Measurements from ENCODE around the gene HOMEZ.

The HOMEZ gene

DNA sequence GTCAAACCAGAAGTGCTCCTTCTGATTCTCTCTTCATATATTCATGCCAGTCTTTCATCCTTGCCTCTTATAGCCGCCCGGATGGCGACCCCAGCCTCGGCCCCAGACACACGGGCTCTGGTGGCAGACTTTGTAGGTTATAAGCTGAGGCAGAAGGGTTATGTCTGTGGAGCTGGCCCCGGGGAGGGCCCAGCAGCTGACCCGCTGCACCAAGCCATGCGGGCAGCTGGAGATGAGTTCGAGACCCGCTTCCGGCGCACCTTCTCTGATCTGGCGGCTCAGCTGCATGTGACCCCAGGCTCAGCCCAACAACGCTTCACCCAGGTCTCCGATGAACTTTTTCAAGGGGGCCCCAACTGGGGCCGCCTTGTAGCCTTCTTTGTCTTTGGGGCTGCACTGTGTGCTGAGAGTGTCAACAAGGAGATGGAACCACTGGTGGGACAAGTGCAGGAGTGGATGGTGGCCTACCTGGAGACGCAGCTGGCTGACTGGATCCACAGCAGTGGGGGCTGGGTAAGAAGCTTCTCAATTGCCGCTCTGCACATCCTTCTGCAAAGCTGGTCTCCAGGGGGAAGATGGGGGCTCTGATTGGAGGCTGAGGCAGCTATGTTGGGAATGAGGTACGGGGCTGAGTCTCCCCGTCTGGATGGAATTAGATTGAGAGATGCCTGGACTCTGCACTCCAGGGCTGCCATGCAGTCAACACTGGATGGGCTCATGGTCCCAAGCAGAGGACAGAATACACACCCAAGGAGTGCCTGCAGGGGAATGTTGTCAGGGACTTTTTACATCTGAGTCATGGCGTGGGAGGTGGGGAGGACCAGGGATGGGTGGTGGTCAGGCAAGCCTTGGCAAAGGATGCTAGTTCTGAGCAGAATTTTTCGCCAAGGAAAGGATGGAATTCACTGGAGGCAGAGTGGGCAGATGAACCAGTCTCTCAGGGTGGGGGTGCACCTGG is 22.0 kb upstream of the HOMEZ start:
- DNase-seq, result no peak

- DNase-seq, result no peak
Measured at GRCh38 chr14:23307146-23307530, 21.2 kb upstream of the HOMEZ start.

GRCh38 chr14:23306412-23307145 is 20.6 kb upstream of the HOMEZ start, which contains the start of gene BCL2L2:
BCL2L2 (plus strand) TSS chr14:23306833; CDS start chr14:23307768, 935 bp downstream.
- DNase-seq, result peak; percentile 87

GRCh38 chr14:23302290-23303225 is 16.6 kb upstream of the HOMEZ start, which contains the start of gene PPP1R3E:
PPP1R3E (minus strand) TSS chr14:23302859; CDS start chr14:23302576, 283 bp downstream.
- DNase-seq, result peak; percentile 87

DNA sequence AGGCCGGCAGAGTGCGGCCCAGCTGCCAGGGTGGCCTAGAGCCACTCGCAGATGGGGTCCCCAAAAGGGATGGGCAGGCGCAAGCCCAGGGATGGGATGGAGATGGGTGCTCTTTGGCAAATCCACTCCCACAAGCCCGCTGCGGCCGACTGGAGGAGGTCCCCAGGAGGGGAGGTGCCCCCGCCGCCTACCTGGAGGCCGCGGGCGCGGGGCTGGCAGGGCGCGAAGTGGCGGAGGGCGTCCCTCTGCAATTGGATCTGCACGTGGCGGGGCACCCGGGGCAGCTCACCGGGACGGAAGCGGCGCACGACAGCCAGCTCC is 16.0 kb upstream of the HOMEZ start:
- DNase-seq, result no peak

DNA sequence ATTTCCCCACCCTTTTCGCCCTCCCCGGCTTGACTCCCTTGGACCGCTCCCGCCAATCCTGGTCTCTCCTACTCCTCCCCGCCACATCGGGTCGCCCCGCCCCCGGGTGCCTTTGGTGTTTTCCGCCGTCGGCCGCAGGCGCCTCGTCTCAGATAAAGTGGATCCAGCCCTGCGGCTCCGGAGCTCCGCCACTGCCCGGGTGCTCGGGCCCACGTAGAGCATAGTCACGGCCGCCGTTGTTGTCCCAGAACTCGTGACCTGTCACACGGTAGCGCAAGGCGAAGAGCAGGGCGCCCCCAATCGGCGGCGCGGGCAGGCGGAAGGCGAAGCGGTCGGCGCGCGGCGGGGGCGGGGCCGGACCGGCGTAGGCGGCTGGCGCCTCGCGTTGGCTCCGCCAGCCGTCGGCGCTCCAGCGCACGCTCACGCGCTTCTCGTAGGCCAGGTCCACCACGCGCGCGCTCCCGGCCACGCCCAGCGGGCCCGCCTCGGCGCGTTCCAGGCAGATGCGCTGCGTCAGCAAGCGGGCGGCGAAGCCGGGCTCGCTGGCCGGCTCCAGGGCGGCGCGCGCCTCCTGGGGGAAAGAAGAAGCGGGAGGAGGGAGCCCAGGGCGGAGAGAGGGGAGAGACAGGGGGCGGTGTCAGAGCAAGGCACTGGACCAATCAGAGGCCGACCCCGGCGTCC is 15.5 kb upstream of the HOMEZ start:
- DNase-seq, result peak; percentile 100

DNA sequence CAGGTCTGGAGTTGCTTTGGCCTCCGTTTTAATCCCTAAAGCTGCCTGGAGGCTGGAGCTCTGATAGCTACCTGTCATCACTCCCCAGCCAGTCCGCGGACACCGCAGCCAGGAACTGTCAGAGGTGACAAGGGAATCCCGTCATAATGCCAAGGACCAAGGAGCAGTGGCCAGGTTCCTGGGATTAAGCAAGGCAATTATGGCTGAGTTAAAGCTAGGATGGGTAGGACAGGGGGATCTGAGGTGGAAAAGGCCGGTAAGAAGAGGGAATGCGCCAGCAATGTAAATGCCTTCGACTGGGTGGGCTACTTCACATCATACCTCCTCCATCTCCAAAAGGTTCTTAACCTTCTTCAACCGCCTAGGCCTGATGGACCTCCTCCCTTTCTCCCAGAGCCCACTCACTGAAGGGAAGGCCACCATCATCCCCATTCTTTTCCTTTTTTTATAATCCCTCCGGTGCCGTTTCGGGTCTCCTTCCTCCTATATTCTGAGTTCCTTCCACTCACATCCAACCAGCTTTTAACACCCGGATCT is 14.8 kb upstream of the HOMEZ start:
- peak; percentile 79 for DNase-seq

- DNase-seq, result no peak
Measured at GRCh38 chr14:23299986-23300686, 14.2 kb upstream of the HOMEZ start.

DNA sequence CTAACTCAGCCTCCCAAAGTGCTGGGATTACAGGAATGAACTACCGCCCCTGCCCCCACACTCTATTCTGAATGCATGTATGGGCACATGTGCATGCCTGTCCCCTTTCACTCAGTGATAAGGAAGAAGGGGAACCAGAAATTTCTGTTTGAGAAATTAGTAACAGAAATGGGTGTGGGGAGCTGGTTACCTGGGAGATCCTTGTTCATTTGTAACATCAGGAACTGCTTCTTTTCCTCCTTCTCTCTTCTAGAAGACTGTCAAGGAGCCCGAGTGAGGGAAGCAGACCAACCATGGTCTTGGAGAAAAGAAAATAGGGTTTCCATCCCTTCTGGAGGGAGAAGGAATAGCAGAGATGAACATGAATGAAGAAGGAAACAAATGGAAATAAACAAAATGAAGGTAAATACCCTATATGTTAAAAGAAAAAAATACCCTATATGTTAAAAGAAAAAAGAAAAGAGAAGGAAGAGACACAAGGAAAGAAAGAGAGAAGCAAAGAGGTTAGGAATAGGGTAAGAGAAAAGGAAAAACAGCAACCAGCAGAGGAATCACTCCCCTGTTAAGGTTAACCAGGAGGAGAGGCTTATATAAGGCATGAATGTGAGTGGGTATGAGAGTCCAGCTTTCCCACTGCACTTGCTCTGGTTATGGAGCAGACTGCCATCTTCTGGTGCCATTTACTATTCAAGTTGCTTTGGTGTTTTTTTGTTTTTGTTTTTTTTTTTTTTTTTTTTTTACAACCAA is 13.5 kb upstream of the HOMEZ start:
- no peak for DNase-seq

- DNase-seq, result no peak
Measured at GRCh38 chr14:23297611-23298277, 11.8 kb upstream of the HOMEZ start.

GRCh38 chr14:23297096-23297495 is 11.2 kb upstream of the HOMEZ start:
- DNase-seq, result no peak

- DNase-seq, result no peak
Measured at GRCh38 chr14:23296012-23296777, 10.3 kb upstream of the HOMEZ start.

DNA sequence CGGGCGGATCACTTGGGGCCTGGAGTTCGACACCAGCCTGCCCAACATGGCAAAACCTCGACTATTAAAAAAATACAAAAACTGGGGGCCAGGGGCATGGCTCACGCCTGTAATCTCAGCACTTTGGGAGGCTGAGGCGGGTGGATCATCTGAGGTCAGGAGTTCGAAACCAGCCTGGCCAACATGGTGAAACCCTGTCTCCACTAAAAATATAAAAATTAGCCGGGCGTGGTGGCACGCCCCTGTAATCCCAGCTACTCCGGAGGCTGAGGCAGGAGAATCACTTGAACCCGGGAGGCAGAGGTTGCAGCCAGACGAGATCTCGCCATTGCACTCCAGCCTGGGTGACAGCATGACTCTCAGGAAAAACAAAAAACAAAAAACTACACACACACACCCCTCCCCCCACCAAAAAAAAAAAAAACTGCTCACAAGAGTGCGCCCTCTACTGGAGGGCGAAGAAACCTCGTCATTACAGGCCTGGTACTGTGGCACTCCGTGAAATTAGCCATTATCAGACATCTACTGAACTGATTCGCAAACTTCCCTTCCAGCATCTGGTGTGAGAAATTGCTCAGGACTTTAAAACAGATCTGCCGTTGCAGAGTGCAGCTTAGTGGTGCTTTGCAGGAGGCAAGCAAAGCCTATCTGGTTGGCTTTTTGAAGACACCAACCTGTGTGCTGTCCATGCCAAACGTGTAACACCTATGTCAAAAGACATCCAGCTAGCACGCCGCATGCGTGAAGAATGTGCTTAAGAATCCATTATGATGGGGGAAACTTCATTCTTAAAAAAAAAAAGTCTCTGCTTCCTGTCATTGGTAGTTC is 9.0 kb upstream of the HOMEZ start:
- peak; percentile 65 for DNase-seq

GRCh38 chr14:23286902-23287479 is 1.1 kb upstream of the HOMEZ start:
- DNase-seq, result no peak

DNA sequence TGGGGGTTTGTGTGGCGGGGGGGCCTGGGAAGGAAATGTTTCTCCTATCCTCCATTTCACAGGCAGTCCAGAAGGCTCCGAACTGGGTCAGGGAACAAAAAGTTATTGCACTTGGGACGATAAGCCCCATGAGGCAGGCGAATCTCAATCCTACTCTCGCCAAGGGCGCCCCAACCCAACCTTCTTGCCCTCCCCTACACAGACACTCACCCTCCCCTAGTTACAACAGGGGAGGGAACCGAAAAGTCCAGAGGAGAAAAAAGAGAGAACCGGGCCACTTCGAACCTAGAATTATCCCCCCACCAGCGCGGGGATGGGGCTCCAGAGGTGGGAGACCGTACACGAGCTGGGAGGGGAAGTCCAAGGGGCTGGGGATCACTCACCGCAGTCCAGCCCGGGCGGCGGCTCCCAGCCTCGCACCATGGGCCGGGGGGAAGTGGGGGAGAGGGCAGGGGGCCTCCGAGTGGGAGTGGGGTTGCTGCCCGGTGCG is 357 bp downstream of the HOMEZ start:
- no peak for DNase-seq

DNA sequence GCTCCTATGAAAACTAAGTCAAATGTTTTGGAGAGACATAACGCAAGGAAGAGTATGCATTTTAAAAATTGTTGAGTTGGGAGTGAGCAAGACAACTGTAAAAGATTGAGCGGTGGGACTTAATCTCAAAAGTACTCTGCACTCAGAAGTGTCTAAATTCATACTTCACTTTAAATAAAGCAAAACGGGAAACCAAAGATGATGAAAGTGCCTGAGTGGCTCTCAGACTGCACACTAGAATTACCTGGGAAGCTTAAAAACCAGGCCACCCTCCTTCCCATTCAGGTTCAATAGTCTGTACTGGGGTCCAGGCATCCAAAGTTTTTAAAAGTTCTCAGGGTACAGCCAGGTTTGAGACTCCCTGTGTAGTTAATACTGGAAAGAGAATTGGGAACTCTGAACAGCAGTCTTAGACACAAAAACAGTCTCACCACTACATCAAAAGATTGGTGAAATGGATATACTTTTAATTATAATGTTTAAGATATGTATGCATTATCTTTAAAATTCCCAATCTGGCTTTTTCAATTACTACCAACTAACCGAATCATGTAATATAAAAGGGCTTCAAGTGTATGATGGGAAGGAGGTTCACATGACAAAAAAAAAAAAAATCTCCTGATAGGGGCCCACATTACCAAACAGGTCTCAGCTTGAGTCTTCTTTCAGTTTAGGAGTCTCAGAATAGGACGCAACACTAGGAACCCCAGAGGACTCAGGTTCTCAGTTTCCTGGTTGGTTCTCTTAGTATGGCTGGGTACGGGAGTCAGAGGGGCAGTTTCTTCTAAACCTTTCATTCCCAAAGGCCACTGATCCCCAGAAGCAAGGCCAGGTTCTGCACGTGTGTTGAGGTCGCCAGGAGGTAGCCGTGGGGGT is 1.0 kb downstream of the HOMEZ start:
- no peak for DNase-seq

DNA sequence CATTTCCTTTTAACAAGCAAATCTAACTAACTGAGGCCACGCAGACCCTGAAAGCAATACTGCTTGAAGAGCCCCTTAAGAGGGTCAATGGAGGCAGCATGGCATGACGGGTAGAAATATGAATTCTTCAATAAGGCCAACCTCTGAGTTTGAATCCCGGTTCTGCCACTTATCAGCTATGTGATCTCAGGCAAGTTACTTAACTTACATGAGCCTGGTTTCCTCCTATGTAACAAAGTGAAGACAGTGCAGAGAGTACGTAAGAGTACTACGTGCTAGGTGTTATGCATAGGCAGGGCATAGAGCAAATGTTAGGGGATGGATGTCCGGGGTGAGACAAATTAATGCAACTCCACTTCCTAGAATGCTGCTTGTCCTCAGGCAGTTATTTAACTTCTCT is 4.7 kb downstream of the HOMEZ start:
- no peak for DNase-seq

Data from NCI-H1092 treated with DMSO at 0.1 percent for 48 hours (cell line).